ENCODE data around the gene ZNF577.
"Not testable (repeated sequence)": the region's sequence is repeated elsewhere in the genome, so short reads cannot be mapped to it uniquely, and the experiment has no call there.

GRCh38 chr19:51905639-51906038, 17.9 kb upstream of the ZNF577 start:
- not testable (repeated sequence) for TF ChIP-seq CTCF, EP300, POLR2A, POLR2AphosphoS5 (IDR thresholded peaks at IDR 0.05)

Data from stomach (tissue), 4 donors.